GM18867 (cell line): ENCODE results near the gene UPF2.

Experiments
- ATAC-seq: cut with Tn5 transposase; IDR thresholded peaks from one replicate; pipeline ENCODE4 v1.9.1; 2021; ENCODE audit warnings: mild to moderate bottlenecking, moderate library complexity; ENCODE audit not compliant: unreplicated experiment

Gene UPF2

GRCh38 chr10:11887381-11888227 lies 155.0 kb downstream of the UPF2 start:
- ATAC-seq, result no peak

GRCh38 chr10:11886851-11887250 lies 155.8 kb downstream of the UPF2 start:
- no peak for ATAC-seq

- no peak for ATAC-seq
Observed at GRCh38 chr10:11886138-11886474, 156.5 kb downstream of the UPF2 start.

GRCh38 chr10:11885437-11886137 lies 157.0 kb downstream of the UPF2 start:
- ATAC-seq, result no peak

GRCh38 chr10:11884706-11885423 lies 157.7 kb downstream of the UPF2 start:
- ATAC-seq, result no peak

GRCh38 chr10:11882646-11883375 lies 159.8 kb downstream of the UPF2 start:
- no peak for ATAC-seq

- ATAC-seq, result no peak
Observed at GRCh38 chr10:11881477-11882417, 160.9 kb downstream of the UPF2 start.

GRCh38 chr10:11881030-11881476 lies 161.6 kb downstream of the UPF2 start:
- ATAC-seq, result no peak

- no peak for ATAC-seq
Observed at GRCh38 chr10:11880151-11881029, 162.2 kb downstream of the UPF2 start.

- ATAC-seq, result no peak
Observed at GRCh38 chr10:11879387-11880094, 163.1 kb downstream of the UPF2 start.

- no peak for ATAC-seq
Observed at GRCh38 chr10:11878776-11879175, 163.8 kb downstream of the UPF2 start.

GRCh38 chr10:11877591-11877905 lies 165.1 kb downstream of the UPF2 start:
- no peak for ATAC-seq

- no peak for ATAC-seq
Observed at GRCh38 chr10:11876805-11877590, 165.6 kb downstream of the UPF2 start.

GRCh38 chr10:11876324-11876723 lies 166.3 kb downstream of the UPF2 start:
- no peak for ATAC-seq

- ATAC-seq, result no peak
Observed at GRCh38 chr10:11875494-11876281, 166.9 kb downstream of the UPF2 start.

GRCh38 chr10:11874568-11875493 lies 167.8 kb downstream of the UPF2 start:
- ATAC-seq, result no peak
